ENCODE data around the gene MS4A13.
"Not testable (repeated sequence)": the region's sequence is repeated elsewhere in the genome, so short reads cannot be mapped to it uniquely, and the experiment has no call there.

Gene MS4A13

GRCh38 chr11:60532383-60532782 lies 17.2 kb downstream of the MS4A13 start:
- DNase-seq, result not testable (repeated sequence)

DNA sequence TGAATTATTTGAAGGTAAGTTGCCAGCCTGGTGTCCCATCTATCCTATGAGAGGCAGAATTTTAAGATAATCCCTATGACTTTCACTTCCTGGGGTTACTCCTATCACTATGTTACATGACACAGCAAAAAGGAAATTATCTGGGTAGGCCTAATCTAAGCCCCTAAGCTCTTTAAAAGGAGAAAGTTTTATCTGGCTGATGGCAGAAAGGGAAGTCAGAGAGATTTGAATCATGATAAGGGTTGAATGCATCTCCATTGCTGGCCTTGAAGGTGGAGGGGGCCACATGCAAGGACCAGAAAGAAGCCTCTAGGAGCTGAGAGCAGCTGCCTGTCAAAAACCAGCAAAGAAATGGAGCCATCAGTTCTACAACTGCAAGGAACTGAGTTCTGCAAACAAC lies 23.4 kb downstream of the MS4A13 start:
- DNase-seq, result not testable (repeated sequence)

GRCh38 chr11:60544077-60544476 lies 28.9 kb downstream of the MS4A13 start:
- DNase-seq, result no peak

DNA sequence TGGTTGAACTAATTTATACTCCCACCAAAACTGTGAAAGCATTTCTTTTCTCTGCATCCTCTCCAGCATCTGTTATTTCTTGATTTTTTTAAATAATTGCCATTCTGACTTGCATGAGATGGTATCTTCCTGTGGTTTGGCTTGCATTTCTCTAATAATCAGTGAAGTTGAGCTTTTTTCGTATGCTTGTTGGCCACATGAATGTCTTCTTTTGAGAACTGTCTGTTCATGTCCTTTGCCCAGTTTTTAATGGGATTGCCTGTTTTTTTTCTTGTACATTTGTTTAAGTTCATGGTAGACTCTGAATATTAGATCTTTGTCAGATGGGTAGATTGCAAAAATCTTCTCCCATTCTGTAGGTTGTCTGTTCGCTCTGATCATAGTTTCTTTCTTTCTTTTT lies 46.1 kb downstream of the MS4A13 start:
- DNase-seq, result no peak

GRCh38 chr11:60563553-60564235 lies 48.5 kb downstream of the MS4A13 start:
- DNase-seq, result no peak

GRCh38 chr11:60566776-60567175 lies 51.6 kb downstream of the MS4A13 start:
- DNase-seq, result no peak

DNA sequence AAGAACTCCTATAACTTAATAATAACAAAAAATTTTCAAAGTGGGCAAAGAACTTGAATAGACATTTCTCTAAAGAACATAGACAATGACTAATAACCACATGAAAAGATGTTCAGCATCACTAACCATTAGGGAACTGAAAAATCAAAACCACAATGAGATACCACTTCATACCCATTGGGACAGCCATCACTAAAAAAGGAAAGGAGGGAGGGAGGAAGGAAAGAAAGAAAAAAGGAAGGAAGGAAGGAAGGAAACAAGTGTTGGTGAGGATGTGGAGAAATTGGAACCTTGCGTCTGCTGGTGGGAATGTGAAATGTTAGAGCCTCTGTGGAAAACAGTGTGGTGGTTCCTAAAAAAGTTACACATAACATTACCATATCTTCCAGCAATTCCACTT lies 55.8 kb downstream of the MS4A13 start:
- no peak for DNase-seq

- DNase-seq, result no peak
Measured at GRCh38 chr11:60589611-60590010, 74.4 kb downstream of the MS4A13 start.

All from fibroblast of upper back skin (primary cell).